ENCODE results near the gene EIF6. TPM values are rescaled to one million over a fixed set of nuclear protein-coding genes. Genes with fewer than 3 reads are reported as not detected.

EIF6 gene
- total and polyA plus RNA-seq, 9 of the 15 experiments (the other 6 are each of a cell fraction or from before 2014, with no cell fraction given): 165 to 832 (median 229) TPM

DNA sequence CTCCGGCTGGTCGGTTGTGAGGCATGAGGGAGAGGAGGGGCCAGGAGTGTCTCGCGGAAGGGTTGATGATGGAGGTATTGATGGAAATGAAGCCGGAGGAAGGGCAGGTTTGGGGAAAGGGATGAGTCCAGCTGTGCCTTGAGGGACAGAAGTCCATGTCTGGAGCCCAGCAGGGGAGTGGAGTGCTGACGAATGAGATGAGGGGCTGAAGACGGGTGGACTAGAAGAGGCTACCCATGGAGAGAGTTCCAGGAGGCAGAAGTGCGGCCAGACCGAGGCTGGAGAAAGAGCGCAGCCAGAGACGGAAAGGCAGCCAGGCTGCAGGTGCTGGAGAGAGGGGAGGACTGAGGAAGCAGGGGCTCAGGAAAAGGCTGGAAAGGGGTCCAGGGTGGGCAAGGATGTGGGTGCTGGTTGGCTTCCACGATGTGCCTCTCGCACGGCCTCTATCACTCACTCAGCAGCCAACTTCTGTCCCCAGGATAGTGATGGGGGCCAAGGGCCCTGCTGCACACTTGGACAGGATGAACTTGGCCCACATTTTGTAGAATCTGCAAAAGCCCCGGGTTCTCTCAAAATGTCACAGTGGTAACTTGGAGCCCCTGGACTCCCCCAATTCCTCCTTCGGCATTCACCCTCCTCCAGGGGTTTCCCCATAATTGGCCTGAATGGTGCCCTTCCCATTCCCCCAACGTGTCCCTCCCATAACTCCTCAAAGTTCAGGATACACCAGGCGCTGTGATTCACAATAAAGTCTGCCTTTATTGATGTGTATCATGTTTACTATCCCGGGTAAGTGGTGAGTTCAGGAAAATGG lies 627 bp upstream of the EIF6 start (continued):
- TF ChIP-seq HLTF (IDR thresholded peaks at IDR 0.05): no peak
- peak; percentile 72 for TF ChIP-seq ELF1 (tag; IDR thresholded peaks at IDR 0.05)
- TF ChIP-seq, protein P1, sequence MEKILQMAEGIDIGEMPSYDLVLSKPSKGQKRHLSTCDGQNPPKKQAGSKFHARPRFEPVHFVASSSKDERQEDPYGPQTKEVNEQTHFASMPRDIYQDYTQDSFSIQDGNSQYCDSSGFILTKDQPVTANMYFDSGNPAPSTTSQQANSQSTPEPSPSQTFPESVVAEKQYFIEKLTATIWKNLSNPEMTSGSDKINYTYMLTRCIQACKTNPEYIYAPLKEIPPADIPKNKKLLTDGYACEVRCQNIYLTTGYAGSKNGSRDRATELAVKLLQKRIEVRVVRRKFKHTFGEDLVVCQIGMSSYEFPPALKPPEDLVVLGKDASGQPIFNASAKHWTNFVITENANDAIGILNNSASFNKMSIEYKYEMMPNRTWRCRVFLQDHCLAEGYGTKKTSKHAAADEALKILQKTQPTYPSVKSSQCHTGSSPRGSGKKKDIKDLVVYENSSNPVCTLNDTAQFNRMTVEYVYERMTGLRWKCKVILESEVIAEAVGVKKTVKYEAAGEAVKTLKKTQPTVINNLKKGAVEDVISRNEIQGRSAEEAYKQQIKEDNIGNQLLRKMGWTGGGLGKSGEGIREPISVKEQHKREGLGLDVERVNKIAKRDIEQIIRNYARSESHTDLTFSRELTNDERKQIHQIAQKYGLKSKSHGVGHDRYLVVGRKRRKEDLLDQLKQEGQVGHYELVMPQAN (IDR thresholded peaks at IDR 0.05; ENCODE audit: borderline replicate concordance): peak; percentile 89; the same call in 1 of the 2 replicates
- TF ChIP-seq NRF1 (conservative IDR thresholded peaks at IDR 0.05 in 1 of 2, IDR thresholded peaks at IDR 0.05 in 1 of 2): no peak
- 0 out of 2 replicates have a peak, but pooled peaks have one; percentile 34 for TF ChIP-seq HDGF (IDR thresholded peaks at IDR 0.05)
- TF ChIP-seq, protein P2, sequence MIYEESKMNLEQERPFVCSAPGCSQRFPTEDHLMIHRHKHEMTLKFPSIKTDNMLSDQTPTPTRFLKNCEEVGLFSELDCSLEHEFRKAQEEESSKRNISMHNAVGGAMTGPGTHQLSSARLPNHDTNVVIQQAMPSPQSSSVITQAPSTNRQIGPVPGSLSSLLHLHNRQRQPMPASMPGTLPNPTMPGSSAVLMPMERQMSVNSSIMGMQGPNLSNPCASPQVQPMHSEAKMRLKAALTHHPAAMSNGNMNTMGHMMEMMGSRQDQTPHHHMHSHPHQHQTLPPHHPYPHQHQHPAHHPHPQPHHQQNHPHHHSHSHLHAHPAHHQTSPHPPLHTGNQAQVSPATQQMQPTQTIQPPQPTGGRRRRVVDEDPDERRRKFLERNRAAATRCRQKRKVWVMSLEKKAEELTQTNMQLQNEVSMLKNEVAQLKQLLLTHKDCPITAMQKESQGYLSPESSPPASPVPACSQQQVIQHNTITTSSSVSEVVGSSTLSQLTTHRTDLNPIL (CRISPR knock-in tag; IDR thresholded peaks at IDR 0.05): no peak

Data from K562 (cell line).